Mesenchymal stem cell (in vitro differentiated cells and primary cell): ENCODE data around the gene GNA14.

Experiments used
- DNase-seq: peaks from one replicate; pipeline ENCODE4 v3.0.0-alpha.2; 2013
- H2AFZ ChIP-seq: one replicate; pipeline ENCODE4 v1.6.1; 2013; ENCODE audit warnings: low read depth, mild to moderate bottlenecking, control low read depth, inconsistent platforms, low read length, moderate library complexity
- H2AK5ac ChIP-seq: 2 replicates; pipeline ENCODE4 v1.6.1; 2013; ENCODE audit warnings: low read length, moderate library complexity, mild to moderate bottlenecking, inconsistent platforms; ENCODE audit not compliant: severe bottlenecking
- H2BK120ac ChIP-seq: one replicate; pipeline ENCODE4 v1.6.1; 2013; ENCODE audit warnings: low read depth, mild to moderate bottlenecking, inconsistent platforms, low read length, moderate library complexity
- H2BK12ac ChIP-seq, 2 experiments: one replicate each; pipeline ENCODE4 v1.6.1; 2013; ENCODE audit warnings: inconsistent platforms in 2 of 2, low read length in 2 of 2, mild to moderate bottlenecking in 2 of 2, moderate library complexity in 2 of 2, control low read depth in 1 of 2
- H2BK15ac ChIP-seq: one replicate; pipeline ENCODE4 v1.6.1; 2013; ENCODE audit warnings: mild to moderate bottlenecking, low read depth, inconsistent platforms; ENCODE audit not compliant: poor library complexity, severe bottlenecking
- H2BK5ac ChIP-seq: 2 replicates; pipeline ENCODE4 v1.6.1; 2013; ENCODE audit warnings: low read depth, mild to moderate bottlenecking, low read length, control low read depth, inconsistent platforms; ENCODE audit not compliant: poor library complexity, severe bottlenecking
- H3K14ac ChIP-seq, 2 experiments: one replicate each; pipeline ENCODE4 v1.6.1; 2013; ENCODE audit warnings: inconsistent platforms in 2 of 2, low read length in 2 of 2, control low read depth in 1 of 2, mild to moderate bottlenecking in 1 of 2, moderate library complexity in 1 of 2
- H3K18ac ChIP-seq, 2 experiments: one replicate each; pipeline ENCODE4 v1.6.1; 2013; ENCODE audit warnings: inconsistent platforms in 2 of 2, low read length in 2 of 2, control low read depth in 1 of 2, low read depth in 1 of 2, mild to moderate bottlenecking in 1 of 2
- H3K23ac ChIP-seq, 2 experiments: one replicate each; pipeline ENCODE4 v1.6.1; 2013; ENCODE audit warnings: inconsistent platforms in 2 of 2, low read length in 2 of 2, mild to moderate bottlenecking in 2 of 2, moderate library complexity in 2 of 2, control low read depth in 1 of 2
- H3K27ac ChIP-seq: 2 replicates; pipeline ENCODE4 v1.5.1; 2013; ENCODE audit warnings: mild to moderate bottlenecking, moderate library complexity, low read length, control low read depth, inconsistent platforms; ENCODE audit not compliant: poor library complexity, severe bottlenecking
- H3K27me3 ChIP-seq, 2 experiments: 2 replicates each; pipeline versions ENCODE4 v1.6.1 to v1.7.0; 2013; ENCODE audit warnings: low read length in 2 of 2, mild to moderate bottlenecking in 2 of 2, moderate library complexity in 2 of 2, control low read depth in 1 of 2, inconsistent platforms in 1 of 2; ENCODE audit not compliant: control insufficient read depth in 1 of 2, insufficient read depth in 1 of 2
- H3K36me3 ChIP-seq, 2 experiments: 2 replicates each; pipeline versions ENCODE4 v1.6.1 to v1.7.0; 2013; ENCODE audit warnings: low read length in 2 of 2, control low read depth in 1 of 2, inconsistent platforms in 1 of 2, low read depth in 1 of 2, mild to moderate bottlenecking in 1 of 2; ENCODE audit not compliant: insufficient read depth in 2 of 2, control insufficient read depth in 1 of 2
- H3K4ac ChIP-seq, 2 experiments: one replicate each; pipeline ENCODE4 v1.6.1; 2013; ENCODE audit warnings: inconsistent platforms in 2 of 2, low read length in 2 of 2, mild to moderate bottlenecking in 2 of 2, moderate library complexity in 2 of 2, control low read depth in 1 of 2, low read depth in 1 of 2
- H3K4me1 ChIP-seq: 2 replicates; pipeline ENCODE4 v1.6.1; 2013; ENCODE audit warnings: low read depth, low read length, control low read depth; ENCODE audit not compliant: control insufficient read depth, insufficient read depth
- H3K4me2 ChIP-seq: 2 replicates; pipeline ENCODE4 v1.6.1; 2013; ENCODE audit warnings: low read length, mild to moderate bottlenecking, inconsistent platforms; ENCODE audit not compliant: poor library complexity, severe bottlenecking
- H3K4me3 ChIP-seq, 2 experiments: 2 replicates each; pipeline versions ENCODE4 v1.5.1 to v1.7.0; 2013; ENCODE audit warnings: low read length in 2 of 2, mild to moderate bottlenecking in 2 of 2, control low read depth in 1 of 2, low read depth in 1 of 2; ENCODE audit not compliant: insufficient read depth in 1 of 2
- H3K79me1 ChIP-seq: replicated peaks from 2 replicates; pipeline ENCODE4 v1.6.1; 2013; ENCODE audit warnings: mild to moderate bottlenecking, control low read depth, low read length, inconsistent platforms; ENCODE audit not compliant: poor library complexity, severe bottlenecking
- H3K9ac ChIP-seq: 2 replicates; pipeline ENCODE4 v1.7.0; 2013; ENCODE audit warnings: mild to moderate bottlenecking, low read length, moderate library complexity
- H3K9me3 ChIP-seq: 2 replicates; pipeline ENCODE4 v1.7.0; 2013; ENCODE audit warnings: mild to moderate bottlenecking, low read length; ENCODE audit not compliant: control insufficient read depth
- H4K8ac ChIP-seq: one replicate; pipeline ENCODE4 v1.6.1; 2013; ENCODE audit warnings: inconsistent platforms, mild to moderate bottlenecking, low read length, moderate library complexity
- H4K91ac ChIP-seq: one replicate; pipeline ENCODE4 v1.6.1; 2013; ENCODE audit warnings: mild to moderate bottlenecking, low read length, inconsistent platforms
- WGBS: methylation state at CpG from one replicate; pipeline ENCODE4 v1.1.7; 2013; ENCODE audit warnings: mixed read lengths; 5-methylcytosine and 5-hydroxymethylcytosine counted together

Gene GNA14

GRCh38 chr9:77598991-77599390 lies 49.1 kb downstream of the GNA14 start:
- Histone ChIP-seq H3K4me3 (peak overlapping the region in 1 of 2 experiments; percentile 12), H3K14ac (no peak overlapping the region), H2BK5ac (no peak overlapping the region), H3K4me2 (no peak overlapping the region), H3K18ac (no peak overlapping the region), H3K27me3 (no peaks in the 10 kb centered on the region), H3K27ac (no peak overlapping the region), H2BK12ac (no peak overlapping the region), H3K79me1 (no peaks in the 10 kb centered on the region), H2AK5ac (no peak overlapping the region), H3K36me3 (no peaks in the 10 kb centered on the region), H3K23ac (no peak overlapping the region), H3K4me1 (no peaks in the 10 kb centered on the region), H3K4ac (no peak overlapping the region), H2AFZ (no peak overlapping the region), H4K8ac (no peak overlapping the region), H3K9me3 (no peaks in the 10 kb centered on the region), H3K9ac (no peak overlapping the region), H2BK120ac (no peak overlapping the region), H4K91ac (no peak overlapping the region), H2BK15ac (no peak overlapping the region)
- 99% methylated on average over 3 of the region's 3 CpGs for WGBS
- DNase-seq, result no peak

GRCh38 chr9:77598524-77598923 lies 49.6 kb downstream of the GNA14 start:
- Histone ChIP-seq H3K9me3 (no peaks in the 10 kb centered on the region), H3K9ac (no peak overlapping the region), H2BK120ac (no peak overlapping the region), H2BK15ac (no peak overlapping the region), H4K8ac (no peak overlapping the region), H4K91ac (no peak overlapping the region), H3K79me1 (no peaks in the 10 kb centered on the region), H3K4me2 (no peak overlapping the region), H3K4me3 (peak overlapping the region in 1 of 2 experiments; percentile 12), H3K4ac (no peak overlapping the region), H2BK12ac (no peak overlapping the region), H3K18ac (no peak overlapping the region), H3K14ac (no peak overlapping the region), H3K4me1 (no peaks in the 10 kb centered on the region), H2AFZ (no peak overlapping the region), H2BK5ac (no peak overlapping the region), H2AK5ac (no peak overlapping the region), H3K36me3 (no peaks in the 10 kb centered on the region), H3K27ac (no peak overlapping the region), H3K23ac (no peak overlapping the region), H3K27me3 (no peaks in the 10 kb centered on the region)
- WGBS, result 68% methylated on average over 2 of the region's 3 CpGs
- peak; percentile 60 for DNase-seq

GRCh38 chr9:77597057-77597456 lies 51.1 kb downstream of the GNA14 start:
- Histone ChIP-seq H4K91ac (no peak overlapping the region), H2BK12ac (no peak overlapping the region), H2BK120ac (no peak overlapping the region), H3K9me3 (no peaks in the 10 kb centered on the region), H3K14ac (no peak overlapping the region), H3K18ac (no peak overlapping the region), H3K27me3 (no peaks in the 10 kb centered on the region), H4K8ac (no peak overlapping the region), H3K9ac (no peak overlapping the region), H3K4me2 (no peak overlapping the region), H3K36me3 (no peaks in the 10 kb centered on the region), H3K79me1 (no peaks in the 10 kb centered on the region), H3K4me3 (no peak overlapping the region), H3K23ac (no peak overlapping the region), H2BK15ac (no peak overlapping the region), H2AFZ (no peak overlapping the region), H2AK5ac (no peak overlapping the region), H3K27ac (no peak overlapping the region), H2BK5ac (no peak overlapping the region), H3K4me1 (no peaks in the 10 kb centered on the region), H3K4ac (no peak overlapping the region)
- 68% methylated on average over 3 of the region's 3 CpGs for WGBS
- DNase-seq, result no peak

GRCh38 chr9:77595426-77596095 lies 52.6 kb downstream of the GNA14 start:
- Histone ChIP-seq H3K18ac (no peak overlapping the region), H2BK120ac (no peak overlapping the region), H3K9me3 (no peaks in the 10 kb centered on the region), H2BK12ac (no peak overlapping the region), H2AK5ac (no peak overlapping the region), H2BK15ac (no peak overlapping the region), H3K4me1 (no peaks in the 10 kb centered on the region), H3K23ac (no peak overlapping the region), H3K79me1 (no peaks in the 10 kb centered on the region), H3K27me3 (no peaks in the 10 kb centered on the region), H3K14ac (no peak overlapping the region), H3K4ac (no peak overlapping the region), H3K36me3 (no peaks in the 10 kb centered on the region), H3K4me2 (no peak overlapping the region), H3K9ac (no peak overlapping the region), H4K91ac (no peak overlapping the region), H2BK5ac (no peak overlapping the region), H4K8ac (no peak overlapping the region), H2AFZ (no peak overlapping the region), H3K4me3 (no peak overlapping the region), H3K27ac (no peak overlapping the region)
- 80% methylated on average over 8 of the region's 8 CpGs for WGBS
- DNase-seq, result no peak
